ENCODE measurements around the gene MYL3. TPM values are rescaled to one million over a fixed set of nuclear protein-coding genes. Genes with fewer than 3 reads are reported as not detected.

Gene MYL3
- total and polyA plus RNA-seq, 2 experiments from 2014 or later = not detected

Other genes starting within 250 kb of the MYL3 start
- gene ALS2CL, start 169.8 kb downstream of the MYL3 start, total RNA-seq (2014; rRNA removed; shearing (Covaris generic)) = 8.7 and 11.8 TPM in 2 replicates
- 2.6 and 3.4 TPM in 2 replicates for gene ALS2CL, start 169.8 kb downstream of the MYL3 start, polyA plus RNA-seq (2016; fragmentation: Nextera tagmentation; extraction: Ambion mirVana)
- 0.16 and 1.2 TPM in 2 replicates for gene TMIE, start 162.1 kb downstream of the MYL3 start, total RNA-seq (2014; rRNA removed; shearing (Covaris generic))
- gene TMIE, start 162.1 kb downstream of the MYL3 start, polyA plus RNA-seq (2016; fragmentation: Nextera tagmentation; extraction: Ambion mirVana) = 0.70 and 0.84 TPM in 2 replicates
- gene PRSS50, start 145.6 kb downstream of the MYL3 start, total RNA-seq (2014; rRNA removed; shearing (Covaris generic)) = 1.4 and 1.5 TPM in 2 replicates
- gene PRSS50, start 145.6 kb downstream of the MYL3 start, polyA plus RNA-seq (2016; fragmentation: Nextera tagmentation; extraction: Ambion mirVana) = 0.50 and 0.60 TPM in 2 replicates
- gene PTH1R, start 14.3 kb upstream of the MYL3 start, total RNA-seq (2014; rRNA removed; shearing (Covaris generic)) = 1.3 and 5.7 TPM in 2 replicates
- gene PTH1R, start 14.3 kb upstream of the MYL3 start, polyA plus RNA-seq (2016; fragmentation: Nextera tagmentation; extraction: Ambion mirVana) = 1.1 and 1.9 TPM in 2 replicates
- 35.1 and 42.9 TPM in 2 replicates for gene CCDC12, start 113.3 kb upstream of the MYL3 start, total RNA-seq (2014; rRNA removed; shearing (Covaris generic))
- gene CCDC12, start 113.3 kb upstream of the MYL3 start, polyA plus RNA-seq (2016; fragmentation: Nextera tagmentation; extraction: Ambion mirVana) = 133 and 136 TPM in 2 replicates
- 66.1 and 79.9 TPM in 2 replicates for gene NBEAL2, start 116.2 kb upstream of the MYL3 start, total RNA-seq (2014; rRNA removed; shearing (Covaris generic))
- 13.5 and 14.0 TPM in 2 replicates for gene NBEAL2, start 116.2 kb upstream of the MYL3 start, polyA plus RNA-seq (2016; fragmentation: Nextera tagmentation; extraction: Ambion mirVana)